IMR-90 (cell line): ENCODE results near the gene EID2B. TPM values are rescaled to one million over a fixed set of nuclear protein-coding genes. Genes with fewer than 3 reads are reported as not detected.

ENCODE experiments used
- ATAC-seq: fragments of 200-7000 bp; cut with Tn5 transposase; 2 replicates; pipeline ENCODE4 v1.9.1; 2020; ENCODE audit warnings: low read depth, mild to moderate bottlenecking, moderate library complexity
- BruUV-seq: library from RNA; stranded (reverse); fragments of 400-500 nt; replicated peaks from 2 replicates; lab custom pipeline; 2021; lab: Mats Ljungman, UMichigan
- CTCF ChIA-PET: fragments of 300-600 bp; formaldehyde crosslinking; extraction: SDS; loops from one replicate; lab custom pipeline; 2021; ENCODE audit warnings: antibody characterized with exemption; lab: Yijun Ruan, JAX
- POLR2A ChIA-PET: fragments of 300-600 bp; sonication (Branson Sonifier 250); formaldehyde crosslinking; loops from one replicate; lab custom pipeline; 2022; ENCODE audit warnings: antibody characterized with exemption; ENCODE audit not compliant: unreplicated experiment; lab: Charles Lee
- DNase-seq: peaks from one replicate; pipeline ENCODE4 v3.0.0; 2013
- H2AFZ ChIP-seq: replicated peaks from 2 replicates; pipeline ENCODE3; 2013; ENCODE audit warnings: low read length, mild to moderate bottlenecking; ENCODE audit not compliant: poor library complexity
- H2AK5ac ChIP-seq: 2 replicates; pipeline ENCODE4 v1.6.1; 2013; ENCODE audit warnings: low read depth, low read length, inconsistent platforms
- H2AK9ac ChIP-seq: replicated peaks from 2 replicates; pipeline ENCODE3; 2013; ENCODE audit warnings: mild to moderate bottlenecking, low read depth, low read length, moderate library complexity; ENCODE audit not compliant: poor library complexity
- H2BK120ac ChIP-seq: 2 replicates; pipeline ENCODE4 v1.6.1; 2013; ENCODE audit warnings: low read depth, low read length, inconsistent platforms
- H2BK15ac ChIP-seq: 3 replicates; pipeline ENCODE4 v1.6.1; 2013; ENCODE audit warnings: low read depth, low read length, inconsistent platforms
- H2BK20ac ChIP-seq: 2 replicates; pipeline ENCODE4 v1.6.1; 2013; ENCODE audit warnings: low read depth, mild to moderate bottlenecking, inconsistent platforms, low read length, moderate library complexity
- H2BK5ac ChIP-seq: 2 replicates; pipeline ENCODE4 v1.6.1; 2013; ENCODE audit warnings: mild to moderate bottlenecking, low read depth, low read length, inconsistent platforms; ENCODE audit not compliant: poor library complexity, severe bottlenecking
- H3K14ac ChIP-seq: replicated peaks from 2 replicates; pipeline ENCODE4 v1.6.1; 2013; ENCODE audit warnings: low read depth, low read length, inconsistent platforms
- H3K18ac ChIP-seq: 2 replicates; pipeline ENCODE4 v1.6.1; 2013; ENCODE audit warnings: low read depth, low read length, control low read depth
- H3K23ac ChIP-seq: 2 replicates; pipeline ENCODE4 v1.6.1; 2013; ENCODE audit warnings: low read depth, low read length, inconsistent platforms
- H3K27ac ChIP-seq: 2 replicates; pipeline ENCODE4 v1.5.1; 2013; ENCODE audit warnings: mild to moderate bottlenecking, control low read depth, low read length; ENCODE audit not compliant: insufficient read depth
- H3K27me3 ChIP-seq: 2 replicates; pipeline ENCODE4 v1.6.1; 2013; ENCODE audit warnings: low read length; ENCODE audit not compliant: control insufficient read depth, insufficient read depth
- H3K36me3 ChIP-seq: 2 replicates; pipeline ENCODE4 v1.6.1; 2013; ENCODE audit warnings: low read length, mixed read lengths; ENCODE audit not compliant: control insufficient read depth, insufficient read depth
- H3K4ac ChIP-seq: 2 replicates; pipeline ENCODE4 v1.6.1; 2013; ENCODE audit warnings: low read depth, low read length, inconsistent platforms
- H3K4me1 ChIP-seq: 2 replicates; pipeline ENCODE4 v1.6.1; 2013; ENCODE audit warnings: low read length, mixed read lengths; ENCODE audit not compliant: control insufficient read depth, insufficient read depth
- H3K4me2 ChIP-seq: 2 replicates; pipeline ENCODE4 v1.6.1; 2013; ENCODE audit warnings: low read depth, mild to moderate bottlenecking, control low read depth, low read length, moderate library complexity
- H3K4me3 ChIP-seq: 2 replicates; pipeline ENCODE4 v1.5.1; 2013; ENCODE audit warnings: low read depth, mild to moderate bottlenecking, control low read depth, low read length, moderate library complexity; ENCODE audit not compliant: insufficient read depth
- H3K56ac ChIP-seq: 2 replicates; pipeline ENCODE4 v1.6.1; 2013; ENCODE audit warnings: low read length, inconsistent platforms; ENCODE audit not compliant: insufficient read depth; ENCODE audit errors: extremely low read depth
- H3K79me1 ChIP-seq, 2 experiments: 2 replicates each; pipeline ENCODE4 v1.6.1; 2013; ENCODE audit warnings: low read length in 2 of 2, inconsistent platforms in 1 of 2, low read depth in 1 of 2
- H3K9ac ChIP-seq: 2 replicates; pipeline ENCODE4 v1.6.1; 2013; ENCODE audit warnings: low read depth, low read length, control low read depth
- H3K9me1 ChIP-seq: 2 replicates; pipeline ENCODE4 v1.6.1; 2013; ENCODE audit warnings: low read length, inconsistent platforms; ENCODE audit not compliant: insufficient read depth
- H3K9me3 ChIP-seq: 2 replicates; pipeline ENCODE4 v1.6.1; 2013; ENCODE audit warnings: low read length; ENCODE audit not compliant: control insufficient read depth, insufficient read depth
- H4K20me1 ChIP-seq: 2 replicates; pipeline ENCODE4 v1.6.1; 2013; ENCODE audit warnings: low read length, inconsistent platforms; ENCODE audit not compliant: insufficient read depth
- H4K5ac ChIP-seq: 2 replicates; pipeline ENCODE4 v1.6.1; 2013; ENCODE audit warnings: mild to moderate bottlenecking, low read depth, low read length, control low read depth
- H4K8ac ChIP-seq, 2 experiments: 2 replicates each; pipeline ENCODE4 v1.6.1; 2013; ENCODE audit warnings: low read depth in 2 of 2, low read length in 2 of 2, control low read depth in 1 of 2, inconsistent platforms in 1 of 2
- H4K91ac ChIP-seq: 2 replicates; pipeline ENCODE4 v1.6.1; 2013; ENCODE audit warnings: low read depth, low read length, inconsistent platforms; ENCODE audit not compliant: insufficient read depth
- CEBPB ChIP-seq: IDR thresholded peaks from 2 replicates; pipeline ENCODE4 v1.6.1; 2012; ENCODE audit warnings: low read depth, low read length, improper control_type of control experiment
- CHD1 ChIP-seq: IDR thresholded peaks from 2 replicates; pipeline ENCODE4 v1.6.1; 2012; ENCODE audit warnings: low read depth, low read length, improper control_type of control experiment
- CTCF ChIP-seq: conservative IDR thresholded peaks from 2 replicates; pipeline ENCODE4 v1.5.1; 2012; ENCODE audit warnings: mild to moderate bottlenecking, low read depth, low read length, improper control_type of control experiment
- MAZ ChIP-seq: IDR thresholded peaks from 2 replicates; pipeline ENCODE4 v1.6.1; 2012; ENCODE audit warnings: low read depth, mild to moderate bottlenecking, low read length, improper control_type of control experiment, moderate library complexity, borderline replicate concordance
- MXI1 ChIP-seq: IDR thresholded peaks from 2 replicates; pipeline ENCODE4 v1.6.1; 2012; ENCODE audit warnings: low read depth, mild to moderate bottlenecking, low read length, moderate library complexity, borderline replicate concordance
- POLR2A ChIP-seq: IDR thresholded peaks from 2 replicates; pipeline ENCODE4 v1.6.1; 2012; ENCODE audit warnings: mild to moderate bottlenecking, low read depth, low read length
- RAD21 ChIP-seq: IDR thresholded peaks from 2 replicates; pipeline ENCODE4 v1.6.1; 2012; ENCODE audit warnings: low read length, improper control_type of control experiment
- RFX5 ChIP-seq: IDR thresholded peaks from 2 replicates; pipeline ENCODE4 v1.8.0; 2012; ENCODE audit warnings: low read depth, mild to moderate bottlenecking, low read length, moderate library complexity
- SMC3 ChIP-seq: fragments of 150-350 bp; IDR thresholded peaks from 2 replicates; pipeline ENCODE4 v1.6.1; 2016; ENCODE audit warnings: low read depth, mild to moderate bottlenecking, antibody characterized with exemption, low read length, moderate library complexity
- WGBS, 2 experiments: methylation state at CpG; one replicate each; pipeline versions ENCODE4 v1.1.5 to v1.1.7; 2013; ENCODE audit warnings: missing lambda C conversion rate in 2 of 2; ENCODE audit not compliant: insufficient read length in 1 of 2; ENCODE audit errors: extremely low coverage in 2 of 2; 5-methylcytosine and 5-hydroxymethylcytosine counted together
- dilution Hi-C: fragments of 300-500 bp; cut with HindIII; formaldehyde crosslinking; loops from one replicate; pipeline ENCODE4 v1.14.3; 2018; ENCODE audit warnings: low sequenced_read_pairs; ENCODE audit not compliant: unreplicated experiment
- in situ Hi-C: fragments of 300-500 bp; cut with MboI; formaldehyde crosslinking; loops from 3 replicates; pipeline ENCODE4 v1.14.3; 2019; ENCODE audit warnings: low sequenced_read_pairs, inconsistent platforms, mixed read lengths
- intact Hi-C: fragments of 100-400 bp; cut with micrococcal nuclease; formaldehyde crosslinking; loops from 2 replicates; pipeline ENCODE4 v1.10.0; 2022
- polyA plus RNA-seq, 3 experiments: library from polyadenylated mRNA; depleted of rRNA; stranded (reverse); fragments of >200 nt; gene quantifications; 2 replicates each; pipeline ENCODE4 v1.2.3, GENCODE V29; 2012; ENCODE audit warnings: low replicate concordance in 1 of 3
- total RNA-seq: library from RNA; depleted of rRNA; stranded (reverse); fragments of >200 nt; gene quantifications from 2 replicates; pipeline ENCODE4 v1.2.3, GENCODE V29; 2012

EID2B gene
- total and polyA plus RNA-seq, 2 of the 4 experiments (the other 2 are of a cell fraction) = 2.5 to 2.7 TPM

GRCh38 chr19:39502640-39503417, 29.8 kb downstream of the EID2B start (continued):
- 0 out of 2 replicates have a peak, but pooled peaks have one; percentile 25 for TF ChIP-seq MAZ

GRCh38 chr19:39501340-39501739, 31.3 kb downstream of the EID2B start:
- no peak overlapping the region for H3K9ac ChIP-seq
- no peak overlapping the region for H4K8ac ChIP-seq
- no peak overlapping the region for H2AK9ac ChIP-seq
- dilution Hi-C loops (no loop called here), intact Hi-C loops (no loop called here), in situ Hi-C loops (no loop called here)
- POLR2A ChIA-PET = no interaction called here
- no peak for DNase-seq
- CTCF ChIA-PET = no interaction called here
- H2AFZ ChIP-seq = no peak overlapping the region
- no peak overlapping the region for H2AK5ac ChIP-seq
- no peak overlapping the region for H3K4me3 ChIP-seq
- no peak overlapping the region for H3K4ac ChIP-seq
- no TSS peak for BruUV-seq
- no CpG with 5 or more reads among the region's 5 CpGs for WGBS, 2 experiments
- peaks cover 46% of the 10 kb centered on the region for H3K27me3 ChIP-seq
- no peak overlapping the region for H2BK20ac ChIP-seq
- ATAC-seq = no peak
- no peak overlapping the region for H4K91ac ChIP-seq
- no peak overlapping the region for H2BK15ac ChIP-seq
- no peak overlapping the region for H3K56ac ChIP-seq
- no peak overlapping the region for H2BK120ac ChIP-seq
- H4K20me1 ChIP-seq = no peaks in the 10 kb centered on the region
- H3K18ac ChIP-seq = no peak overlapping the region
- H3K27ac ChIP-seq = no peak overlapping the region
- no peaks in the 10 kb centered on the region for H3K79me1 ChIP-seq
- H3K23ac ChIP-seq = no peak overlapping the region
- H2BK5ac ChIP-seq = no peak overlapping the region
- H3K36me3 ChIP-seq = no peaks in the 10 kb centered on the region
- no peak overlapping the region for H4K5ac ChIP-seq
- no peak overlapping the region for H3K4me2 ChIP-seq
- H3K4me1 ChIP-seq = peaks cover 3% of the 10 kb centered on the region; the same call in 1 of the 2 replicates
- H3K9me1 ChIP-seq = no peaks in the 10 kb centered on the region; the same call in 1 of the 2 replicates
- H3K9me3 ChIP-seq = no peaks in the 10 kb centered on the region
- H3K14ac ChIP-seq = no peak overlapping the region
- TF ChIP-seq CHD1 (no peak), RAD21 (no peak), MXI1 (no peak), RFX5 (no peak), POLR2A (no peak), CTCF (no peak), CEBPB (no peak), SMC3 (no peak)
